Suprapubic skin (tissue), 4 donors: Measurements from ENCODE around the gene LCN10. TPM values are rescaled to one million over a fixed set of nuclear protein-coding genes. Genes with fewer than 3 reads are reported as not detected.

ENCODE experiments used
- DNase-seq, 2 donors: peaks; one replicate each; pipeline ENCODE4 v3.0.0-alpha.2; 2019; ENCODE audit warnings: low spot score in 2 of 2
- H3K27ac ChIP-seq: fragments of 200-600 bp; sonication (generic); one replicate; pipeline ENCODE4 v1.5.1; 2019
- H3K27me3 ChIP-seq: fragments of 200-600 bp; sonication (generic); one replicate; pipeline ENCODE4 v1.5.1; 2019
- H3K36me3 ChIP-seq: fragments of 200-600 bp; sonication (generic); one replicate; pipeline ENCODE4 v1.5.1; 2019
- H3K4me1 ChIP-seq: fragments of 200-600 bp; sonication (generic); one replicate; pipeline ENCODE4 v1.5.1; 2019
- H3K4me3 ChIP-seq: fragments of 200-600 bp; sonication (generic); one replicate; pipeline ENCODE4 v1.5.1; 2019; ENCODE audit warnings: mild to moderate bottlenecking
- H3K9me3 ChIP-seq: fragments of 200-600 bp; sonication (generic); one replicate; pipeline ENCODE4 v1.5.1; 2019
- EP300 ChIP-seq: sonication (generic); formaldehyde crosslinking; IDR thresholded peaks from one replicate; pipeline ENCODE4 v1.6.1; 2017; ENCODE audit warnings: antibody characterized with exemption
- POLR2A ChIP-seq, 2 donors: fragments of 450-650 bp; IDR thresholded peaks; one replicate each; pipeline ENCODE4 v1.6.1; 2017; ENCODE audit warnings: antibody characterized with exemption in 2 of 2, mild to moderate bottlenecking in 2 of 2, moderate library complexity in 2 of 2
- POLR2AphosphoS5 ChIP-seq, 3 donors: sonication (generic); formaldehyde crosslinking; IDR thresholded peaks; one replicate each; pipeline ENCODE4 v1.6.1; 2017; ENCODE audit warnings: antibody characterized with exemption in 3 of 3
- WGBS: methylation state at CpG from one replicate; pipeline ENCODE4 v1.1.5; 2018; 5-methylcytosine and 5-hydroxymethylcytosine counted together
- total RNA-seq, 4 donors: library from RNA; depleted of rRNA; stranded (reverse); fragments of >200 nt; gene quantifications; one replicate each; pipeline ENCODE4 v1.1.0, GENCODE V29; 2016
- TF ChIP-seq, protein P1 (sequence below), 2 donors: fragments of 200-600 bp in 1 of 2; fragments of 450-650 bp in 1 of 2; sonication (generic) in 1 of 2; IDR thresholded peaks; one replicate each; pipeline ENCODE4 v1.5.1; 2016 to 2019; ENCODE audit warnings: antibody characterized with exemption in 2 of 2, mild to moderate bottlenecking in 1 of 2, moderate library complexity in 1 of 2

Gene LCN10
- total RNA-seq, 4 donors from 2014 or later: 0.32 to 3.5 (median 2.8) TPM; not detected in 1

DNA sequence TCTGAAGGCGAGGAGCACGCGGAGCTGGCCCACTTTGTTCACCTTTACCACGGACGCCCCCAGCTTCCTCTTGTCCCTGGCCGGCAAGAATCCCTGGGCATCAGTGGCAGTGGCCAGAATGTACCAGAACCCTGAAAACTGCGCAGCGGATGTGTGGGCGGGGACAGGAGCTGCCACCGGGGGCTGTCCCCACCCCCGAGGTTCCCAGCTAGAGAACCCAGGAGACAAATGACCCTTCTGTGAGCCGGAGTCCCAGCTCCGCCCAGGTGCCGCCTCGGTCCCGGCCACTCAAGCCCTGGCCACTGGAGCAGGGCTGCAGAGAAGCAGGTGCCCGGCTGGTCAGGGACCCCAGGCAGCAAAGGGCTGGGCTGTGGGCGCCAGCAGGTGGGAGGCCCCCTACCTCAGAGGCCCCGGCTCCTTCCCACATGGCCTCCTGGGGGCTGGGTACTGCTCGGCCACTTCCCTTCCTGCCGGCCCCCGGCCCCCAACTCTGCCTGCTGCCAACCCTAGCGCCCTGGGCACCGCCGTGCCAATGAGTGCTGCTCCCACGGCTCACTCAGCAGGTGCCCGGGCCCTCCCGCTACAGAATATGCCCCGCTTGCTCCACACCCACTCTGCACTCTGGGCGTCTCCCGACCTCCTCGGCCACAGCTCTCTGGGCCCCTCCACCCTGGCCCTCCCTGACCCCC, 713 bp downstream of the LCN10 start:
- DNase-seq: no peak
- TF ChIP-seq POLR2A (IDR thresholded peaks at IDR 0.05): no peak
- TF ChIP-seq, protein P1, sequence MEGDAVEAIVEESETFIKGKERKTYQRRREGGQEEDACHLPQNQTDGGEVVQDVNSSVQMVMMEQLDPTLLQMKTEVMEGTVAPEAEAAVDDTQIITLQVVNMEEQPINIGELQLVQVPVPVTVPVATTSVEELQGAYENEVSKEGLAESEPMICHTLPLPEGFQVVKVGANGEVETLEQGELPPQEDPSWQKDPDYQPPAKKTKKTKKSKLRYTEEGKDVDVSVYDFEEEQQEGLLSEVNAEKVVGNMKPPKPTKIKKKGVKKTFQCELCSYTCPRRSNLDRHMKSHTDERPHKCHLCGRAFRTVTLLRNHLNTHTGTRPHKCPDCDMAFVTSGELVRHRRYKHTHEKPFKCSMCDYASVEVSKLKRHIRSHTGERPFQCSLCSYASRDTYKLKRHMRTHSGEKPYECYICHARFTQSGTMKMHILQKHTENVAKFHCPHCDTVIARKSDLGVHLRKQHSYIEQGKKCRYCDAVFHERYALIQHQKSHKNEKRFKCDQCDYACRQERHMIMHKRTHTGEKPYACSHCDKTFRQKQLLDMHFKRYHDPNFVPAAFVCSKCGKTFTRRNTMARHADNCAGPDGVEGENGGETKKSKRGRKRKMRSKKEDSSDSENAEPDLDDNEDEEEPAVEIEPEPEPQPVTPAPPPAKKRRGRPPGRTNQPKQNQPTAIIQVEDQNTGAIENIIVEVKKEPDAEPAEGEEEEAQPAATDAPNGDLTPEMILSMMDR (IDR thresholded peaks at IDR 0.05): no peak
- no peak for TF ChIP-seq POLR2AphosphoS5 (IDR thresholded peaks at IDR 0.05)
- TF ChIP-seq EP300: no peak
- H3K4me1 ChIP-seq: peaks cover 34% of the 10 kb centered on the region
- no peak overlapping the region for H3K27ac ChIP-seq
- no peaks in the 10 kb centered on the region for H3K9me3 ChIP-seq
- WGBS: 38% methylated on average over 14 of the region's 32 CpGs
- H3K36me3 ChIP-seq: no peaks in the 10 kb centered on the region
- peaks cover 67% of the 10 kb centered on the region for H3K27me3 ChIP-seq
- H3K4me3 ChIP-seq: peak overlapping the region; percentile 28

DNA sequence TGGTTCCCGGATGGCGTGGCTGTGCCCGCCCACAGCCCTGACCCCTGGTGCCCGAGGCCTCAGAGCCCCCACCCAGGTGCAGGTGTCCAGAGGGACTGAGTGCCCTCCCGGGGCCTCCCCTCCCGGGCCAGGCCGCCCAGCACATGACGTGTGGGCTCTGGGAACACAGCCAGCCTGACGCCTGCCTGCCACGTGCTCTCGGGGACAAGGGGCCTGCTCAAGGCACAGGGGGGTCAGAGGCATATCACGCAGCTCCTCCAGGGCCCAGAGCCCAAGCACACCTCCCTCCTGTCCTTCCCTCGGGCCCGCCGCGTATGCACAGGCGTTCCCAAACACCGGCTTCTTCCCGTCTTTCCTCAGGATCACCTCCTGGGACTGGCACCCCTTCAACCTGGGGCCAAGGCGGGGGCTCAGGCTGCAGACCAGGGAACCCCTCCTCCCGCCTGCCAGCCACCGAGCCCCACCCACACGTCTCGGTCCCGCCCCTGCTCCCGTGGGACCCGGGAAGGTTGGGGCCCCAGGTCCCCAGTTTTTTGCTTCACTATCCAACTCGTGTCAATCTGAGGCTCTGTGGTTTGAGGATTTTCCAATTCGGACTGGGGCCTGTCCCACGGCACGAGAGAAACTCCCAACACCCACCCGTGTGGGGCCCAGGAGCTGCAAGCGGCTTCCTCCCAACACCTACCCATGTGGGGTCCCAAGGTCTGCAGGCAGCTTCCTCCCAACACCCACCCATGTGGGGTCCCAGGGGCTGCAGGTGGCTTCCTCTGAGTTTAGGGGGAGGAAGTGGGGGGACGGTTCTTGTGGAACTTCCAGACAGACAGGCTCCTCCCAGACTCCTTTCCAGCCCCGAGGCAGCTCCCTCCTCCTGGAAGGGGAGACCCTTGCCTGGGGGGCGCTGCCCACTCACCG, 1.5 kb downstream of the LCN10 start:
- Histone ChIP-seq H3K36me3 (no peaks in the 10 kb centered on the region), H3K27me3 (peaks cover 67% of the 10 kb centered on the region), H3K27ac (no peak overlapping the region), H3K4me1 (peaks cover 34% of the 10 kb centered on the region), H3K9me3 (no peaks in the 10 kb centered on the region), H3K4me3 (peak overlapping the region; percentile 28)
- WGBS: 20% methylated on average over 30 of the region's 37 CpGs
- no peak for DNase-seq
- TF ChIP-seq, protein P1 (IDR thresholded peaks at IDR 0.05): no peak
- no peak for TF ChIP-seq POLR2A (IDR thresholded peaks at IDR 0.05)
- TF ChIP-seq POLR2AphosphoS5 (IDR thresholded peaks at IDR 0.05): no peak
- TF ChIP-seq EP300: no peak

DNA sequence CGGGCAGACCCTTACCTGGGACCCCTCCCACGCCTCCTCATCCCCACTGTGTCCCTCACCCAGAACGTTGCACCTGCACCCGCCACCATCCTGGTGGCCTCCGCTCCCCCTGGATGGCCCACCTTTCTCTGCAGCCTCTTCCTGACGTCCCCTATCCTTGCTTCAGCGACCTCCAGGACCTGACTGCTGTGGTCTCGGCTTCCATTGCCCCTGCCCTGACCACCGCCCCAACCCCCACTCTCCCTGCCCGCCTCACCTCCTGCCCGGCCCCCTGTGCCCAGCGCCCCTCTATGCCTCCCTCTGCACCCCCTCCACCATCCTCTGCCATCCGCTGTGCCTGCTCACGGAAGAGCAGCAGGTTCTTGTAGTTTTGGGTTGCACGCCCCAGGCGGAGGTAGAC, 2.2 kb downstream of the LCN10 start:
- H3K9me3 ChIP-seq: no peaks in the 10 kb centered on the region
- TF ChIP-seq, protein P1 (IDR thresholded peaks at IDR 0.05): no peak
- no peak for TF ChIP-seq POLR2A (IDR thresholded peaks at IDR 0.05)
- TF ChIP-seq EP300: no peak
- no peak for TF ChIP-seq POLR2AphosphoS5 (IDR thresholded peaks at IDR 0.05)
- no peak overlapping the region for H3K27ac ChIP-seq
- 83% methylated on average over 16 of the region's 16 CpGs for WGBS
- no peak overlapping the region for H3K4me3 ChIP-seq
- H3K4me1 ChIP-seq: peaks cover 34% of the 10 kb centered on the region
- DNase-seq: no peak
- H3K27me3 ChIP-seq: peaks cover 67% of the 10 kb centered on the region
- H3K36me3 ChIP-seq: no peaks in the 10 kb centered on the region

DNA sequence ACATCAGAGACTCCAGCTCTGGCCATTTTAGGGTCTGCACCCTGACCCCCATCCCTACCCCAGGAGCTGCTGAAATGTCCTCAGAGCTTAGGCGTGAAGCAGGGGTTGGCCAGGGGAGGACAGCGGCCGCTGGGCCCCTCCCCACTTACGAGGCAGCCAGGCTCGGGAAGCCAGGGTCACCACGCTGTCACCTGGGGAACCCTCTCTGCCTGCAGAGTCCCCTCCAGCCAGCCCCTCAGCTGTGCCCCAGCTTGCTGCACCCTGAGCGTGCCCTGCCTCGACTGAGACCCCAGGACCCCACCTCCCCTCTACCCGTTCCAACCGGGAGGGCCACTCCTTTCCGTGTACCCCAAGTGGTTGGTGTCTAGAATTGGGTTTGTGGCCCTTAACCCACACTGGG, 2.7 kb downstream of the LCN10 start:
- peaks cover 34% of the 10 kb centered on the region for H3K4me1 ChIP-seq
- WGBS: 91% methylated on average over 4 of the region's 11 CpGs
- H3K36me3 ChIP-seq: no peaks in the 10 kb centered on the region
- no peaks in the 10 kb centered on the region for H3K9me3 ChIP-seq
- H3K4me3 ChIP-seq: no peak overlapping the region
- peaks cover 67% of the 10 kb centered on the region for H3K27me3 ChIP-seq
- TF ChIP-seq, protein P1 (IDR thresholded peaks at IDR 0.05): no peak
- TF ChIP-seq POLR2AphosphoS5 (IDR thresholded peaks at IDR 0.05) (no peak), POLR2A (IDR thresholded peaks at IDR 0.05) (no peak), EP300 (no peak)
- H3K27ac ChIP-seq: no peak overlapping the region
- DNase-seq: no peak

DNA sequence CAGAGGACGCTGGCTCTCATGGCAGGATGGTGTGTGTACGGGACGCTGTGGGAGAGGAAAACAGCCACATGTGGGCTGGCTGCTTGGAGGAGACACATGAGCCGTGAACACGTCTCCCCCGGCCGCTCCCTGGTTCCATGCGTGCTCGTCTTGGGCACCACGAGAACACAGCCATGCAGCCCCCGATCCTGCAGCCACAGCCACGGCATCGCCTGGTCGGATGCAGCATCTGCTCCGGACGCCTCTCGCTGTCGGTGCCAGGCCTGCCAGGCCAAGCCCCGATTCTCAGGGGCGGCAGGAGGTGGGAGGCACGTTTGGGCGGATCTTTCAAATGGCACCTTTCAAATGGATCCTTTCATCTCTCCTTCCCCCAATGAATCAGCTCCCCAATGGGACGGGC, 3.2 kb downstream of the LCN10 start:
- no peak for DNase-seq
- WGBS: 73% methylated on average over 23 of the region's 23 CpGs
- H3K36me3 ChIP-seq: no peaks in the 10 kb centered on the region
- no peak overlapping the region for H3K27ac ChIP-seq
- peaks cover 34% of the 10 kb centered on the region for H3K4me1 ChIP-seq
- TF ChIP-seq EP300 (no peak), POLR2A (IDR thresholded peaks at IDR 0.05) (no peak), POLR2AphosphoS5 (IDR thresholded peaks at IDR 0.05) (no peak)
- TF ChIP-seq, protein P1 (IDR thresholded peaks at IDR 0.05): no peak
- H3K9me3 ChIP-seq: no peaks in the 10 kb centered on the region
- H3K27me3 ChIP-seq: peaks cover 63% of the 10 kb centered on the region
- H3K4me3 ChIP-seq: no peak overlapping the region
